SK-N-SH (cell line): ENCODE measurements around the gene MAST2. TPM values are rescaled to one million over a fixed set of nuclear protein-coding genes. Genes with fewer than 3 reads are reported as not detected.

Experiments used
- CTCF ChIA-PET: fragments of 300-600, 350-600 bp; formaldehyde crosslinking; extraction: SDS; loops from one replicate; lab custom pipeline; 2021; lab: Yijun Ruan, JAX
- POLR2A ChIA-PET: fragments of 350-600 bp; sonication (Branson Sonifier 250); formaldehyde crosslinking; extraction: SDS; loops from one replicate; lab custom pipeline; 2020; ENCODE audit warnings: antibody characterized with exemption, inconsistent platforms; lab: Yijun Ruan, JAX
- DNase-seq: peaks from one replicate; pipeline ENCODE4 v3.0.0; 2012
- H2AFZ ChIP-seq: fragments of 200-600 bp; sonication (generic); 2 replicates; pipeline ENCODE4 v1.8.1; 2016; ENCODE audit warnings: antibody characterized with exemption, mild to moderate bottlenecking, low read depth
- H3F3A ChIP-seq: fragments of 200-600 bp; sonication (generic); replicated peaks from 2 replicates; pipeline ENCODE3; 2016; ENCODE audit warnings: antibody characterized with exemption, mild to moderate bottlenecking; ENCODE audit not compliant: insufficient read depth
- H3K27ac ChIP-seq, 2 experiments: fragments of 200-500 bp in 1 of 2; fragments of 200-600 bp in 1 of 2; sonication (Bioruptor generic) in 1 of 2; sonication (generic), shearing (Covaris generic) in 1 of 2; 2 replicates each; pipeline versions ENCODE4 v1.5.1 to v1.6.1; 2014 to 2016; ENCODE audit warnings: low read depth in 2 of 2, inconsistent platforms in 1 of 2, low read length in 1 of 2, mild to moderate bottlenecking in 1 of 2, mixed read lengths in 1 of 2
- H3K27me3 ChIP-seq: fragments of 200-600 bp; sonication (generic), shearing (Covaris generic); 2 replicates; pipeline ENCODE4 v1.6.1; 2016; ENCODE audit warnings: mixed run types; ENCODE audit not compliant: insufficient read depth
- H3K36me3 ChIP-seq, 2 experiments: fragments of 200-500 bp in 1 of 2; fragments of 200-600 bp in 1 of 2; sonication (Bioruptor generic) in 1 of 2; sonication (generic) in 1 of 2; replicated peaks in 1 of 2; 2 replicates each; pipeline versions ENCODE3 to v1.5.1; 2014 to 2016; ENCODE audit warnings: low read length in 1 of 2, mild to moderate bottlenecking in 1 of 2; ENCODE audit not compliant: insufficient read depth in 2 of 2, control insufficient read depth in 1 of 2
- H3K4me1 ChIP-seq, 2 experiments: fragments of 200-500 bp in 1 of 2; fragments of 200-600 bp in 1 of 2; sonication (Bioruptor generic) in 1 of 2; sonication (generic), shearing (Covaris generic) in 1 of 2; 2 replicates each; pipeline versions ENCODE4 v1.5.1 to v1.6.1; 2014 to 2016; ENCODE audit warnings: low read depth in 1 of 2, low read length in 1 of 2, mixed run types in 1 of 2; ENCODE audit not compliant: insufficient read depth in 2 of 2, control insufficient read depth in 1 of 2
- H3K4me2 ChIP-seq: fragments of 200-600 bp; sonication (generic), shearing (Covaris generic); 2 replicates; pipeline ENCODE4 v1.6.1; 2017; ENCODE audit warnings: mixed run types
- H3K4me3 ChIP-seq, 2 experiments: fragments of 200-500 bp in 1 of 2; fragments of 200-600 bp in 1 of 2; sonication (Bioruptor generic) in 1 of 2; sonication (generic), shearing (Covaris generic) in 1 of 2; 2 replicates each; pipeline versions ENCODE4 v1.5.1 to v1.8.1; 2014 to 2016; ENCODE audit warnings: low read depth in 2 of 2, inconsistent platforms in 1 of 2, low read length in 1 of 2, mild to moderate bottlenecking in 1 of 2, mixed read lengths in 1 of 2, moderate library complexity in 1 of 2
- H3K79me2 ChIP-seq: fragments of 200-600 bp; sonication (generic); 2 replicates; pipeline ENCODE4 v1.8.1; 2017; ENCODE audit warnings: mild to moderate bottlenecking; ENCODE audit not compliant: insufficient read depth
- H3K9ac ChIP-seq: fragments of 200-600 bp; sonication (generic); 2 replicates; pipeline ENCODE4 v1.6.1; 2017; ENCODE audit warnings: mixed run types
- H3K9me2 ChIP-seq: fragments of 200-600 bp; sonication (generic); 2 replicates; pipeline ENCODE4 v1.6.1; 2017; ENCODE audit warnings: mixed run types
- H3K9me3 ChIP-seq: fragments of 200-600 bp; sonication (generic); 2 replicates; pipeline ENCODE4 v1.6.1; 2017; ENCODE audit warnings: mixed run types, mild to moderate bottlenecking, moderate library complexity
- H4K20me1 ChIP-seq: fragments of 200-600 bp; sonication (generic); 2 replicates; pipeline ENCODE4 v1.6.1; 2017; ENCODE audit warnings: mild to moderate bottlenecking, mixed run types; ENCODE audit not compliant: insufficient read depth
- ELF1 ChIP-seq: IDR thresholded peaks from 2 replicates; pipeline ENCODE4 v1.4.0; 2012
- FOSL2 ChIP-seq: IDR thresholded peaks from 2 replicates; pipeline ENCODE4 v1.4.0; 2012; ENCODE audit warnings: low read depth, mild to moderate bottlenecking, moderate library complexity, borderline replicate concordance
- FOXJ3 ChIP-seq: sonication (generic); formaldehyde crosslinking; IDR thresholded peaks from 2 replicates; pipeline ENCODE4 v1.5.1; 2020; ENCODE audit warnings: mild to moderate bottlenecking, missing genetic modification reagents
- GABPA ChIP-seq: IDR thresholded peaks from 2 replicates; pipeline ENCODE4 v1.4.0; 2012; ENCODE audit warnings: low read depth, mild to moderate bottlenecking
- GATA2 ChIP-seq: sonication (generic); formaldehyde crosslinking; IDR thresholded peaks from 2 replicates; pipeline ENCODE4 v1.5.0; 2020; ENCODE audit warnings: mild to moderate bottlenecking, missing genetic modification reagents
- IRF3 ChIP-seq: fragments of 150-350 bp; IDR thresholded peaks from 2 replicates; pipeline ENCODE4 v1.6.1; 2016; ENCODE audit warnings: mild to moderate bottlenecking, low read depth, low read length
- JUND ChIP-seq: IDR thresholded peaks from 2 replicates; pipeline ENCODE4 v1.4.0; 2012
- MAX ChIP-seq: IDR thresholded peaks from 2 replicates; pipeline ENCODE4 v1.4.0; 2012; ENCODE audit warnings: low read depth
- NRF1 ChIP-seq: IDR thresholded peaks from 2 replicates; pipeline ENCODE4 v1.6.1; 2012; ENCODE audit warnings: low read depth, mild to moderate bottlenecking, low read length
- RAD21 ChIP-seq: IDR thresholded peaks from 2 replicates; pipeline ENCODE4 v1.6.1; 2012; ENCODE audit warnings: mild to moderate bottlenecking, low read length
- REST ChIP-seq: IDR thresholded peaks from 2 replicates; pipeline ENCODE4 v1.6.1; 2012; ENCODE audit warnings: mild to moderate bottlenecking, low read depth, low read length, moderate library complexity
- RFX5 ChIP-seq: IDR thresholded peaks from 2 replicates; pipeline ENCODE4 v1.6.1; 2012; ENCODE audit warnings: mild to moderate bottlenecking, improper control_type of control experiment, low read length
- SIN3A ChIP-seq: IDR thresholded peaks from 2 replicates; pipeline ENCODE4 v1.6.1; 2012; ENCODE audit warnings: low read depth, mild to moderate bottlenecking, low read length, moderate library complexity, borderline replicate concordance
- SMC3 ChIP-seq: IDR thresholded peaks from 2 replicates; pipeline ENCODE4 v1.6.1; 2012; ENCODE audit warnings: low read depth, low read length, improper control_type of control experiment
- USF1 ChIP-seq: IDR thresholded peaks from 2 replicates; pipeline ENCODE4 v1.4.0; 2012; ENCODE audit warnings: low read depth, borderline replicate concordance
- YY1 ChIP-seq: IDR thresholded peaks from 2 replicates; pipeline ENCODE4 v1.4.0; 2012; ENCODE audit warnings: low read depth, mild to moderate bottlenecking
- WGBS: methylation state at CpG from one replicate; pipeline ENCODE4 v1.1.6; 2017; ENCODE audit warnings: low lambda C conversion rate; 5-methylcytosine and 5-hydroxymethylcytosine counted together
- polyA plus RNA-seq, 3 experiments: library from polyadenylated mRNA; depleted of rRNA; stranded (reverse); fragments of >200 nt; gene quantifications; 2 replicates each; pipeline ENCODE4 v1.2.3, GENCODE V29; 2012

The MAST2 gene
- polyA plus RNA-seq, 1 of the 3 experiments (the other 2 are of a cell fraction): 53.4 TPM

GRCh38 chr1:45883658-45884057 is 80.2 kb downstream of the MAST2 start:
- peaks cover 0 to 11% of the 10 kb centered on the region in 2 experiments; a peak in 1 of 4 replicates for H3K4me1 ChIP-seq
- CTCF ChIA-PET: interaction anchor here (1.6 kb wide), 1 partner anchor 19 kb away, joined by 4 read pairs; no protein-coding TSS in a partner anchor
- no peaks in the 10 kb centered on the region for H3K27me3 ChIP-seq
- peaks cover 26% of the 10 kb centered on the region for H3K79me2 ChIP-seq
- peak overlapping the region in 1 of 2 experiments; percentile 23; a peak in 2 of 4 replicates for H3K27ac ChIP-seq
- no peaks in the 10 kb centered on the region for H3K9me3 ChIP-seq
- no peaks in the 10 kb centered on the region for H3K9me2 ChIP-seq
- no peaks in the 10 kb centered on the region for H4K20me1 ChIP-seq
- H3K4me3 ChIP-seq: no peak overlapping the region
- POLR2A ChIA-PET: no interaction called here
- no peak for DNase-seq
- H3K9ac ChIP-seq: no peak overlapping the region
- peaks cover 21% of the 10 kb centered on the region for H3F3A ChIP-seq
- 13% methylated on average over 1 of the region's 1 CpG for WGBS
- no peak overlapping the region for H2AFZ ChIP-seq
- H3K4me2 ChIP-seq: no peak overlapping the region
- no peaks in the 10 kb centered on the region for H3K36me3 ChIP-seq
- TF ChIP-seq YY1: no peak
- TF ChIP-seq JUND: peak; percentile 18; the same call in 1 of the 2 replicates
- no peak for TF ChIP-seq SIN3A
- TF ChIP-seq SMC3: no peak
- no peak for TF ChIP-seq ELF1
- no peak for TF ChIP-seq GATA2 (CRISPR knock-in tag)
- no peak for TF ChIP-seq GABPA
- no peak for TF ChIP-seq USF1
- no peak for TF ChIP-seq MAX
- TF ChIP-seq NRF1: no peak
- peak; percentile 55; the same call in 1 of the 2 replicates for TF ChIP-seq FOSL2
- TF ChIP-seq IRF3: no peak
- TF ChIP-seq REST: no peak
- no peak for TF ChIP-seq RAD21
- no peak for TF ChIP-seq RFX5
- TF ChIP-seq FOXJ3: no peak
- TF ChIP-seq, all 33 proteins: peak for 2
